GF-D8 (cell line): ENCODE measurements around the gene SAA2.
"Not testable (repeated sequence)": the region's sequence is repeated elsewhere in the genome, so short reads cannot be mapped to it uniquely, and the experiment has no call there.

Source experiments
- DNase-seq: peaks from one replicate; lab custom pipeline; 2025; lab: John Stamatoyannopoulos, UW

The SAA2 gene

DNA sequence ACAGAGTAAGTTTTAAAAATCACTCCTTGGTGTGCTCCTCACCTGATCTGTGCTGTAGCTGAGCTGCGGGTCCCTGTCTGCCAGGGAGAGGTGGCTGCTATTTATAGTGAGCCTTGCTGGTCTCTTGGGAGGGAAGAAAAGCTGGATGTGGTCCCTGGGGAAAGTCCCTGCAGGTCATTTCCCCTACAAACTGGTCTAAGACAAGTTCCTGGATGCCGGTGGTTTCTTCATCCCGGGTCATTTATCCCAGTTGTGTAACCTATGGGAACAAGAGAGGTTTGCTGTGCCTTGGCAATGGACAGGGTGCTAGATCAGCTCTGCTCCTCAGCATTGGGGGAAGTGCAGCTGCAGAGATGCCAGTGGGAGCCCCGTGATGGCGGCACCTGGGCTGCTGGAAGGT is at the start of gene SAA2:
SAA2 (minus strand) TSS at position 108 of the 400 bp plus-strand sequence. CDS start 657 bp downstream, outside the sequence.
- no peak for DNase-seq

DNA sequence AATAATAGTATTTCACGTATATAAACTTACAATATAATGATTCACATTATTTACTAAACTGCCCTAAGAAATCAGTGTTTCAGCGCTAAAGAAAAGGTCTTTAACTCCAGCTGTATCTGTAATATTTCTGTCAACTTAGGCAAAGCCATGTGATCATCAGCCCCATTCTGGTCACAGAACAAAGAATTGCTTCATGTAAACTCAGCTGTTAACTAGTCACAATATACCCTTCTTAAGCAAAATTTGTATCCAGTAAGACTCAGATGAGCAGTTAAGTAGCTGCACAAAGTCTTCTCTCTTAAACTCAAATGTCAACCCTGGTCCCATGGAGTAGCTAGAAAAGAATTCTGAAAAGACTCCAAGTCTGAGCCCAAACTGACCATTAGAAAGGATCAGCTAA is 46.8 kb upstream of the SAA2 start:
- no peak for DNase-seq

DNA sequence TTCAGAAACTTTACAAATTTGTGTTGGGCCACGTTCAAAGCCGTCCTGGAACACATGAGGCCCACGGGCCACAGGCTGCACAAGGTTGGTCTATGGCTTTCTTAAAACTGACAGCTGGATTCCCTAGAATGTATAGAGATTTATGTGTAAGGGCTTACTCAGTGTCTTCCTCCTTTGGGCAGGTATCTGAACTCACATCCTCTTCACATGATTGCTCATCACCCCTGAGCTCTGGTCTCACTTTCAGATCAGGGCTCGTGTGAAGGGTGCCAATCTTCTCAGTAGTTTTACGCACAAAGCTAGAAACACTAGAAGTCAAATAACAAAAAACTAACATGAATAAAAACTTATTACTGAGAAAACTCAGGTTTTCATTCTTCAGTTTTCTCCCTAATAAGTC is 46.4 kb upstream of the SAA2 start:
- no peak for DNase-seq

DNA sequence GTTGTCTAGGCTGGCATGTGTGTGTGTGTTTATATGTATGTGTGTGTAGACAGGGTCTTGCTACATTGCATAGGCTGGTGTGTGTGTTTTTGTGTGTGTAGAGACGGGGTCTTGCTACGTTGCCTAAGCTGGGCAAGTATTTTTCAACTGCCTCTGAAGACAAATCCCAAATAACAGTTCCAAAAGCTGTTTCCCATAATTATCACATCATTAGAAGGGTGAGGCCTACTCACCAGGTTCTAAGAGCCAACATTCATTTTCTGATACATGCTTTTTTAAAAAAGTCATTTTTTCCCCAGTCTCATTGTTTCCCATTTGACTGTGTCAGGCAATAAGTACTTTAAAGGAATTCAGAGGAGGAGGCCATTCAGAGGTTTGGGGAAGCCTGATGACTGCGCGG is 40.4 kb upstream of the SAA2 start:
- no peak for DNase-seq

DNA sequence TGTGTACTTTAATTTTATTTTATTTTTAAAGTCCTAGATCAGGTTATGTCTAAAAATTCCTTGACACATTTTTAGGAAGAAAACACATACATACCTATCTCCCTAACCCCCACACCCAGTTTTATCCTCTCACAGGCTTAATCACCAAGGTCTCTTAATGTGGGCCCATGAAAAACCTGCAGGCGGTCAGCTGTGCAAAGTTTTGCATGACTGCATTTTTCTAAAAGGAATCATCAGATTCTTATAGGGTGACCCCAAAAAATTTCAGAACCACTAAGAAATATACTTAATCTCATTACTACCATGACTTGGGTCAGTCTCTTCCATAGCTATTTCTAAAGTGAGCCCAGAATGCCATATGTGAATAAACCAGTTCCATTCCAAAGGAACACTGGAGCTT is 37.4 kb upstream of the SAA2 start:
- no peak for DNase-seq

DNA sequence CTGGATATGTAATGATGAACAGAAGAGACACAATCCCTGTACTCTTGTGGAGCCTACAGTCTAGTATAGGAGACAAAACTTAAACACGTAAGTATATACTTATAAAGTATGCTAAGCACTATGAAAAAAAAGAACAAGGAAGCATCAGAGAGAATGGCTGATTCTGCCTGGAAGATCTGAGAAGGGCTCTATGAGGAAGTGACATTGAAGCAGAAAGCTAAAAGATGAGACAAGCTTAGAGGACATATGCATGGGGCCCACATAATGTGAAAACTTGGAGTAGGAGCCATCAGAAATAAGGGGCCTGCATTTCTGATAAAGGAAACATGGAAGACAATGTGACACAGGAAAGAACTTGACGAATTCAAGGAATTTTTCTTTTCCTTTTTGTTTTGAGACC is 34.2 kb upstream of the SAA2 start:
- no peak for DNase-seq

DNA sequence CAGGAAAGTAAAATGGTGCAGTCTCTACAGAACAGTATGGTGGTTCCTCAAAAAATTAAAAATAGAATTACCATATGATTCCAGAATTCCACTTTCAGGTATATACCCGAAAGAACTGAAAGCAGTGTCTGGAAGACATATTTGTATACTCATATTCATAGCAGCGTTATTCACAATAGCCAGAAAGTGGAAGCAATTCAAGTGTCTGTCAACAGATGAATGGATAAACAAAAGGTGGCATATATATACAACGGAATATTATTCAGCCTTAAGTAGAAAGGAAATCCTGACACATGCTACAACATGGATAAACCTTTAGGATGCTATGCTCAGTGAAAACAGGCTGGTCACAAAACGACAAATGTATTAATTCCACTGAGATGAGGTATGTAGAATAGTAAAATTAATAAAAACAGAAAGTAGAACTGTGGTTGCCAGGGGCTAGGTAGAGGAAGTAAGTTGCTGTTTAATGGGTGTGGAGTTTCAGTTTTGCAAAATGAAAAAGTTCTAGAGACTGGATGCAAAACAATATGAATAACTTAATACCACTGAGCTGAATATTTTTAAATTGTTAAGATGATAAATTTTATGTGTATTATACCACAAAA is 32.1 kb upstream of the SAA2 start:
- DNase-seq = no peak

DNA sequence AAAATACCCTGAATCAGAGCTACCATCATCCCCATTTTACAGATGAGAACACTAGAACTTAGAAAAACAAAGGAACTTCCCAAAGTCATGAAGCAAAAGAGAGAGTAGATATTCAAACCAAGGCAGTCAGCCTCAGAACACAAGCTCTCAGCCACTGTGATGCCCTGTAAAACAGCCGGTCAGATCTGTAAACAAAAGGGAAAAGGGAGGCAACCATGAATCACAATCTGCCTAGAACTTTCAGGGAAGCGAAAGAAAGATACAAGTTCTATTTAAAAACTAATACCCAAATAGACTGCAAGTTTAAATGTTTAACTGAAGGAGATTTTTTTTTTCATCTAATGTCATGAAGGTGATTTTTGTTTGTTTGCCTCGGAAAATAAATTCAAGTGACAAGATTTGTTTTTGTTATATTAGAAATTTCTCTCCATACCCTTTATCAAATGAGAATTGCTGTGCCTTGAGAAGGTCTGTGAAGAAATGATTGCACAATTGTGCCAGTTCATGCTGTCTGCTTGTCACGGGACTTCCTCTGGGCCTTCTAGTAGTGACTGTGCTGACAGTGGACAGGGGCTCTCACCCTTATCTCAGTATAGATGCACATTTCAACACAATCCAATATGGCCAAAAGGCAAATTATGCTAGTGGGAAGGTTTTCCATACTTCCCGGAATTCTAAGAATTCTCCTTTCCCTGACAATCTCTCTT is 29.2 kb upstream of the SAA2 start:
- peak; percentile 5 for DNase-seq

DNA sequence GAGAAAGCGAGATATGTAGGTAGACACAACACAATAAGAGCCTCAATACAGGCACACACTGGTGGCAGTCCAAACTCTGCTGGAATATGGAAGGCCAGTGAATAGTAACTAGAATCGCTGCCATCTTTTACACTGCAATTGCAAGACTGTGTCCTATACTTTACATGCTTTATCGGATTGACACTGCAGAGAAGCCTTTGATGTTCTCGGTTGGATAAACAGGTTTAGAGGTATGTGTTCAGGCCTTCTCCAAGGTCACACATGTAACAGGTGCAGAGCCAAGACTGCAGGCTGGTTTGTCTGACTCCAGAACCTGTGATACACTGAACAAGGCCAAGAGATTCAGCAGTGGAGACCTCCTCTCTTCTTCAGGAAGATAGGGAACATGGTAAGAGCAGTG is 22.7 kb upstream of the SAA2 start:
- no peak for DNase-seq

DNA sequence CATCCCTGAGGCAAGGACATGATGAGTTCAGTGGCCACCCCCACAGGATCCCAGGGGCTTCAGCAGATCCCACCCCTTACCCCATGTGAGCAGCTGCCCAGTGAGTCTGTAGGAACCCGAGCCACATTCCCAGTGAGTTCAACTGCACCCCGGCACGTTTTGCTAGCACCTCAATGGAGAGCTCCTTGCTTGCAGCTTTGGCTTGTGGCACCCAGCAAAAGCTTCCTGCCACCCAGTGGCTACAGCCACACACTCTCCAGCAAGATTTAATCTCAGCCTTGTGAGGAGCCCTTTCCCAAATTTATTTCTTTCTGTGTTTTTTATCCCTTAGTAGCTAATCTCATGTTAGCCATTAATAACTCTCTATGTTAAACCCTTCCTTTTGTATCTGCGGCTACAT is 21.6 kb upstream of the SAA2 start:
- DNase-seq = no peak

DNA sequence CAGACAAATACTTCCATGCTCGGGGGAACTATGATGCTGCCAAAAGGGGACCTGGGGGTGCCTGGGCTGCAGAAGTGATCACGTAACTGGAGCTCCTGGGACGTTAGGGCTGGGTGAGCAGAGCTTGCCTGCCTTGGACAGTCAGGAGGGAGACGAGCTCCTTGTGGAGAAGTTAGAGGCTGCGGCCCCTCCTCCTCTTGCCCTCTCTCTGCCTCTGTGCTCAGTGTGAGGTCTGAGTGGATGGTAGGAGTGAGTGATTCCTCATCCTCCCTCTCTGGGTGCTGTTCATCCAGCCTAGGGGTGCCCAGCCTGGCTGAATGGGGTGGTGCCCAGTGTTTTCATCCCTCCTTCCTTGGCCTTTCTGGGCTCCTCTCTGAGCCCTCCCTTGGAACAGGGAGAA is 20.8 kb upstream of the SAA2 start:
- not testable (repeated sequence) for DNase-seq

DNA sequence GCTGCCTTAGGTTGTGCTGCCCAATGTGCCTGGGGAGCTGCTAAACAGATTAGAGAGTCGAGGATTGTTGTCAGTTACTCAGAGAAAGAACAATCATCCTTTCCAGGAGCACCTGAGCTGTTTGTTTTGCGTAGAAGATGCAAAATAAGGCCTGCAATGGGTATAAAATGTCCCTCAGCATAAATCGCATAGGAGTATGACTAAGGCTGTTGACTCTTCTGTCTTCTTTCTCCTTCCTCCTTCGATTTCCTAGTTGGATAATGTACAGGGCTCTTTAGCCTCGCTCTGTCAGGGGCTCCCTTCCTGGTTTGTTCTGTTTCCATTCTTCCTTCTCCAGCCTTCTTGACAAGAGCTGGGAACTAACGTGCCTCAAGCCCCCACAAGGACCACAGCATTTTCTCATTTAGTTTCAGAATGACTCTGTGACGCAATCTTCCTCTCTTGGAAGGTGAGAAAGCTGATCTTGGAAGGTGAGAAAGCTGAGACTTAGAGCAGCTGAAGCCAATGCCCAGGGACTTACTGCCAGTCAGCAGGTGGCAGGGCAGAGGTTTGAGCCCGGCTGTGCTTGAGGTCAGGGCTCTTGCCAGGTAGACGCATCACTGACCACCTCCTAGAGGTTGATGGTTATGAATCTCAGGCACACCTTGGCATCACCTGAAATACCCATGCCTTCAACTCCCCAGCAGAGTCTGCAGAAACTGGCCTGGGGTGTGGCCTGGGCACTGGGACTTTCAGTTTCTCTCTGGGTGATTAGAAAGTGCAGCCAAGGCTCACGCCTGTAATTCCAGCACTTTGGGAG is 19.1 kb upstream of the SAA2 start:
- not testable (repeated sequence) for DNase-seq

DNA sequence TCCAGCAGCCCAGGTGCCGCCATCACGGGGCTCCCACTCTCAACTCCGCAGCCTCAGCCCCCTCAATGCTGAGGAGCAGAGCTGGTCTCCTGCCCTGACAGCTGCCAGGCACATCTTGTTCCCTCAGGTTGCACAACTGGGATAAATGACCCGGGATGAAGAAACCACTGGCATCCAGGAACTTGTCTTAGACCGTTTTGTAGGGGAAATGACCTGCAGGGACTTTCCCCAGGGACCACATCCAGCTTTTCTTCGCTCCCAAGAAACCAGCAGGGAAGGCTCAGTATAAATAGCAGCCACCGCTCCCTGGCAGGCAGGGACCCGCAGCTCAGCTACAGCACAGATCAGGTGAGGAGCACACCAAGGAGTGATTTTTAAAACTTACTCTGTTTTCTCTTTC is 17.5 kb upstream of the SAA2 start, which contains the start of gene SAA1:
SAA1 (plus strand) TSS at position 316 of the 400 bp plus-strand sequence. CDS start 624 bp downstream, outside the sequence.
- no peak for DNase-seq

DNA sequence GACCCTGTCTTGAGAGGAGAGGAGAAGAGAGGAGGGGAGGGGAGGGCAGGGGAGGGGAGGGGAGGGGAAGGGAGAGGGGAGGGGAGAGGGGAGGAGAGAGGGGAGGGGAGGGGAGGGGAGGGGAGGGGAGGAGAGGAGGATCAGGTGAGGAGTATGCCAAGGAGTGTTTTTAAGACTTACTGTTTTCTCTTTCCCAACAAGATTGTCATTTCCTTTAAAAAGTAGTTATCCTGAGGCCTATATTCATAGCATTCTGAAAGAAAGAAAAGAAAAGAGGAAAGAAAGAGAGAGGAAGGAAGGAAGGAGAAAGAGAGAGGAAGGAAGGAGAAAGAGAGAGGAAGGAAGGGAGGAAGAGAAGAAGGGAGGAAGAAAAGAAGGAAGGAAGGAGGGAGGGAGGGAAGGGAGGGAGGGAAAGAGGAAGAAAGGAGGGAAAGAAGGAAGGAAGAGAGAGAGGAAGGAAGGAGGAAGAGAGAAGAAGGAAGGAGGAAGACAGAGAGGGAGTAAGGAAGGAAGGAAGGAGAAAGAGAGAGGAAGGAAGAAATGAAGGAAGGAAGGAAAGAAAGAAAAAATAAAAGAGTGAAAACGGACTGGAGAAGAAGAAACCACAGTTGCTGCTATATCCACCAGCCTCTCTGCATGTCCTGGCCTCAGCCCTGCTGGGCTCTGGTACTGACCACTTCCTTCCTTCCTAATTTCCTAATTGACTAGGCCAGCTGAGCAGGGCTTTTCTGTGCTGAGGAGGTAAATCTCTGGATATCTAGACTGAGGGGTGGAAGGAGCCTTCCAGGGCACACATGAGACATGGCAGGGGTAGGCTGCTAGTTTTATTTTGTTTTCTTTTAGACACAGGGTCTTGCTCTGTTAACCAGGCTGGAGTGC is 16.4 kb upstream of the SAA2 start:
- DNase-seq = no peak

DNA sequence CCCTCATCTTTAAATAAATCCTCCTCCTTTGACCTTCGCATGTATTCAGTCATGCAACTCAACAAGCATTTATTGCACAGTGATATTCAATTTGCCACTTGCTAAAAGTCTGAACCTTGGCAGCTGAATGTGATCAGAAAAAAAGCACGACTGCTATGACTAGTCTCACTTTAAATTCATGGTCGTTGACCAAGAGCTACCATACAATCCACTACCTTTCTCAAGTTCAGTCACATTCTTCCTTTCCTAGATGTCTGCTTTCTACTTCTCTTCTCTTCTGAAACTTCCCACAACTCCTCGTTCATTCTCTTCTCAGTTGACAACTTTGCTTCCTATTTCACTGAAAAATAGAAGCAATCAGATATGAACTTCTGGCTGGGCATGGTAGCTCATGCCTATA is 15.6 kb upstream of the SAA2 start:
- no peak for DNase-seq

DNA sequence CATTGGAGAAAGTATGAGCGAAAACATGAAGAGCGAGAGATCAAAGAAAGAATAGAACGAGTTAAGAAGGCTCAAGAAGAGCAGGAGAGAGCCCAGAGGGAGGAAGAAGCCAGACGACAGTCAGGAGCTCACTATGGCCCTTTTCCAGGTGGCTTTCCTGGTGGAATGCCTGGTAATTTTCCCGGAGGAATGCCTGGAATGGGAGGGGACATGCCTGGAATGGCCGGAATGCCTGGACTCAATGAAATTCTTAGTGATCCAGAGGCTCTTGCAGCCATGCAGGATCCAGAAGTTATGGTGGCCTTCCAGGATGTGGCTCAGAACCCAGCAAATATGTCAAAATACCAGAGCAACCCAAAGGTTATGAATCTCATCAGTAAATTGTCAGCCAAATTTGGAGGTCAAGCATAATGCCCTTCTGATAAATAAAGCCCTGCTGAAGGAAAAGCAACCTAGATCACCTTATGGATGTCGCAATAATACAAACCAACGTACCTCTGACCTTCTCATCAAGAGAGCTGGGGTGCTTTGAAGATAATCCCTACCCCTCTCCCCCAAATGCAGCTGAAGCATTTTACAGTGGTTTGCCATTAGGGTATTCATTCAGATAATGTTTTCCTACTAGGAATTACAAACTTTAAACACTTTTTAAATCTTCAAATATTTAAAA is 14.3 kb upstream of the SAA2 start:
- not testable (repeated sequence) for DNase-seq

DNA sequence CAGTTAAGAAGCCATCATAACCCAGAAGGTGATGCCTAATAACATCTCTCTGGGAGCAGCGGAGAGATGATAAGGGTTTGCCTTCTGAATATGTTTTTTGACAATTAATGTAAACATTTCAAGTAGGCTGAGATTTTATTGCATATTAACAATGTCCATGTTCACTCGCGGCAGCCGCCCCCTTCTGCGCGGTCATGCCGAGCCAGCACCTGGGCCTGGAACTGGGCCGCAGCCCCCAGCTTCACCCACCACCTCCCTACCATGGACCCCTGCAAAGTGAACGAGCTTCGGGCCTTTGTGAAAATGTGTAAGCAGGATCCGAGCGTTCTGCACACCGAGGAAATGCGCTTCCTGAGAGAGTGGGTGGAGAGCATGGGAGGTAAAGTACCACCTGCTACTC is 13.3 kb upstream of the SAA2 start:
- DNase-seq = no peak

DNA sequence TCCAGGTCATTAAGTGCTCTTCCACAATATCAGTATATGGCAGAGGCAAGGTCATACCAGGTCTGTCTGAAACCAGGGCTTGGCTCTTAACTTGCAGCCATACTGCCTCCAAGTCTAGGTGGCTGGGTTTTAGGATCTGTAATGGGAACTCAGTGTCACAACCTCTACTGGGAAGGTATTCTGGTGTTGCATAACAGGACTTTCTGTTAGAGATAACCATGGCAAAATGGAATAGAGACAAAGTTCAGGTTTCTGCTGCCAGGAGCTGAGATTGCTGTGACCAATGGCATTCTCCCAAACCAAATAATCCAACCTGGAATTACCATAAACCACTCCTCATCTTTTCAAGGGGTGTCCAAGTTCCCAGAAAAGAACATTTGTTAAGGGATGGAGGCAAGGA is 10.8 kb upstream of the SAA2 start:
- no peak for DNase-seq

DNA sequence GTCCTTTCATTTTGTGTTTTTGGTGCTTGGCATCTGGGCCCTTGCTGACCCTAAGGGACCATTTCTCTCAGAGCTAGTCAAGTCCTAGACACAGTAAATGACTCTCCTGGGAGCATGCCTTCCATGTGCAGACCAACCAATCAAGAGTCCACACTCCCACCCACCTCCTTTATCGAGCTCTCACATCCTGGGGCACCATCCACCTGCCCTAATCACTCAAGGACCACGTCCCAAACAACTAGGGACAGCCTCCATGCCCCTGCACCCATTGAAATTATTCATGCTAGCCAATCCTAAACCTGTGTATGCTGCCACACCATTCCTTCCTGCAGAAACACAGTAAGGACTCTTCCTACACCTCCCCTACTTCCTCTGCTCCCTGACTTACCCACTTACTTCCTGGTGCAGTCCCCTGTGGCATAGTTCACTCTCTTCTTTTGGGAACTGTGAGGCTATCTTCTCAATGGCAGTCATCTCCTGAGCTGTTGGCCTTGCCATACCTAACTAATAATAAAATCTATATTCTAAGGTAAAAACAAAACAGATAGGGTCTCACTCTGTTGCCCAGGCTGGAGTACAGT is 6.4 kb upstream of the SAA2 start:
- no peak for DNase-seq

DNA sequence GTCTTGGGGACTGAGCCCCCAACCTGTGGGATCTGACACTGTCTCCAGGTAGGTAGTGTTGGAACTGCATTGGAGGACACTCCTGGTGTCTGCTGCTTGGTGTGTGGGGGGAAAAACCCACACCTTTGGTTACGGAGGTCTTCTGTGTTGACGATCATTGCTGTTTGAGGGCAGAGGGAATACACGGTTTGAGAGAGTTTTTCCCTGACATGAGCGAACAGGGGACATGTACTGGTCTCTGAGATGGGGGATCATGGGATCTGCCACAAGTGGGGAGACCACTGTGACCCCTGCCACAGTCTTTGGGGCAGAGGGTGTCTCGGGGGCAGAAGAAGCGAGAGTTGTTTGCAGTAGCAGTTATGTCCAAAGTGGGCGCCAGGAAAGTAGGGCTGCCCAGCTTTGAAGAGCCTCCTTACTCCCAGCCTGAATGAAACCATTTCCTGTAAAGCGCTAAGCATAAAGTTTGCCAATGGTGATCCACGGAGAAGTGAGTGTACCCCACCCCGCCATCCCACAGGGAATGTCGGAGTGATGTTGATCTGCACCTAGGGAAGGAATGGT is 5.4 kb upstream of the SAA2 start:
- no peak for DNase-seq

DNA sequence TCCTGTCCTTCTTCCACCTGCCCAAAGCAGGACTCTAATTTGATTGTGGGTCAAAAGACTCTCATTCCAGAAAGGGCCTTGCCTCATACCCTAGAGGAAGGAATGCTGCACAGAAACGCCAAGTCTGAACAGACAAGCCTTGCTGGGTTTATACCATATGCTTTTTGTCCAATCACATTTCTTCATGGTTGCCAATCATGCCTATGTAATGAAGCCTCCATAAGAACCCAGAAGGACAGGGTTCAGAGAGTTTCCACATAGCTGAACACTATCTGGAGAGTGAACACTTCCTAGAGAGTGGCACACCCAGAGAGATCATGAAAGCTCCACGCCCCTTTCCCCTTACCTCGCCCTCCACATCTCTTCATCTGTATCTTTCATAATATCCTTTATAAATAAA is 4.8 kb upstream of the SAA2 start:
- no peak for DNase-seq
